Measurements from ENCODE around the gene MTIF3.

DNA sequence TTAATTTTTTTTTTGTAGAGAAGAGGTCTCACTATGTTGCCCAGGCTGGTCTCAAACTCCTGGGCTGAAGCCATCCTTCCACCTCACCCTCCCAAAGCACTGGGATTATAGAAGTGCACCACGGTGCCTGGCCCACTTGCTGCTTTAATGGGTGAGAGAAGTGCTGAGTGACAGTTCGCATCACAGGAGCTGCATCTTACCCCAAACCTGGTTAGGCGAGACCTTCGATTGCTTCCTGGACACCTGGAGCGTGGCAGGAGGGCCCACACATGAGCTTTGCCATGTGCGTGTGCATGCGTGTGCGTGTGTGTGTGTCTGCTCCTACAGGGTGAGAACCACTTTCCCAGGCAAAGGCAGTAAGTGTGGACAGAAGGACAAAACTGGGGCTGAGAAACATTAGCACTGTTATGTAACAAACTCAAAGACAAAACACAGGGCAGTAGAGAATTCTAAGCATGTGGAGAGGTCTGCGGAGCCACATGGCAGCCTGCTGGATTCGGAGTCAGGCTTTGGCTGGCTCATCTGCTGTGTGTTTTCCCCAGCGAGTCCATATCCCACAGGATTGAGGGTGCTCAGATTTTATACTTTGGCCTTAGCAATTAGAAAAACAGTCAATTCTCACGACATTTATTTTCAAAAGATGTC, 11.7 kb upstream of the MTIF3 start:
- TF ChIP-seq CTCF (conservative IDR thresholded peaks at IDR 0.05 in 1 of 2, IDR thresholded peaks at IDR 0.05 in 1 of 2; ENCODE audit: extremely low read depth in 1 of 2, insufficient read depth in 1 of 2, low read depth in 1 of 2, low read length in 2 of 2), result no peak
- no peak for TF ChIP-seq EZH2 (IDR thresholded peaks at IDR 0.05; ENCODE audit: borderline replicate concordance, low read length)
